CD4-positive, alpha-beta memory T cell (primary cell): ENCODE data around the gene ST3GAL3. TPM values are rescaled to one million over a fixed set of nuclear protein-coding genes. Genes with fewer than 3 reads are reported as not detected.

ENCODE experiments used
- CTCF ChIA-PET: fragments of 350-600 bp; sonication (Branson Sonifier 250); formaldehyde crosslinking; loops from one replicate; lab custom pipeline; 2021; ENCODE audit warnings: inconsistent platforms; ENCODE audit not compliant: partially characterized antibody; lab: Charles Lee
- POLR2A ChIA-PET: fragments of 350-600 bp; sonication (Branson Sonifier 250); formaldehyde crosslinking; loops from one replicate; lab custom pipeline; 2021; ENCODE audit not compliant: partially characterized antibody; lab: Charles Lee
- DNase-seq, 5 donors: peaks; one replicate each; pipeline versions ENCODE4 v3.0.0 to v3.0.0-alpha.2; 2020 to 2022; ENCODE audit warnings: mixed read lengths in 1 of 5
- H3K27ac ChIP-seq: one replicate; pipeline ENCODE4 v1.7.0; 2013; ENCODE audit warnings: low read depth, low read length
- H3K27me3 ChIP-seq: 2 replicates; pipeline ENCODE4 v1.7.0; 2013; ENCODE audit warnings: mild to moderate bottlenecking, low read length, moderate library complexity; ENCODE audit not compliant: insufficient read depth
- H3K36me3 ChIP-seq: 2 replicates; pipeline ENCODE4 v1.7.0; 2013; ENCODE audit warnings: mild to moderate bottlenecking, low read length, moderate library complexity; ENCODE audit not compliant: insufficient read depth
- H3K4me1 ChIP-seq: 2 replicates; pipeline ENCODE4 v1.7.0; 2013; ENCODE audit warnings: mild to moderate bottlenecking, low read length, moderate library complexity; ENCODE audit not compliant: insufficient read depth
- H3K4me3 ChIP-seq, 2 donors: one replicate each; pipeline ENCODE4 v1.7.0; 2013; ENCODE audit warnings: low read length in 2 of 2, mild to moderate bottlenecking in 1 of 2
- H3K9me3 ChIP-seq, 2 donors: one replicate each; pipeline ENCODE4 v1.7.0; 2013; ENCODE audit warnings: low read length in 2 of 2, control low read depth in 1 of 2; ENCODE audit not compliant: control insufficient read depth in 1 of 2
- H3K27ac Mint-ChIP-seq, 7 donors: one replicate each; pipeline ENCODE4 v1.8.0; 2020 to 2021; ENCODE audit warnings: mixed read lengths in 7 of 7, mild to moderate bottlenecking in 6 of 7, inconsistent platforms in 3 of 7, moderate library complexity in 3 of 7
- H3K27me3 Mint-ChIP-seq, 2 donors: one replicate each; pipeline ENCODE4 v1.8.0; 2020 to 2021; ENCODE audit warnings: mixed read lengths in 2 of 2
- H3K36me3 Mint-ChIP-seq, 2 donors: one replicate each; pipeline ENCODE4 v1.8.0; 2020 to 2021; ENCODE audit warnings: mixed read lengths in 2 of 2, inconsistent platforms in 1 of 2, mild to moderate bottlenecking in 1 of 2
- H3K4me1 Mint-ChIP-seq, 4 donors: one replicate each; pipeline ENCODE4 v1.8.0; 2020 to 2021; ENCODE audit warnings: mixed read lengths in 4 of 4, mild to moderate bottlenecking in 1 of 4
- H3K4me3 Mint-ChIP-seq, 8 donors: one replicate each; pipeline ENCODE4 v1.8.0; 2020 to 2021; ENCODE audit warnings: mixed read lengths in 8 of 8, mild to moderate bottlenecking in 7 of 8, moderate library complexity in 6 of 8, inconsistent platforms in 3 of 8
- H3K9me3 Mint-ChIP-seq, 8 donors: one replicate each; pipeline ENCODE4 v1.8.0; 2020 to 2021; ENCODE audit warnings: mixed read lengths in 8 of 8, mild to moderate bottlenecking in 5 of 8, inconsistent platforms in 3 of 8, moderate library complexity in 1 of 8
- intact Hi-C: fragments of 100-400 bp; cut with micrococcal nuclease; formaldehyde crosslinking; loops from one replicate; pipeline ENCODE4 v1.15.1; 2023
- polyA plus RNA-seq, 2 donors: library from polyadenylated mRNA; unstranded; fragments of 300-500 nt; fragmentation: Illumina TruSeq; gene quantifications; one replicate each; pipeline ENCODE4 v1.2.3, GENCODE V29; 2021
- total RNA-seq, 2 experiments: library from RNA; stranded (reverse); gene quantifications; one replicate each; pipeline ENCODE4 v1.2.3, GENCODE V29; 2021

Gene ST3GAL3
- total and polyA plus RNA-seq, 4 experiments from 2014 or later, result 6.1 to 29.6 (median 16.3) TPM

DNA sequence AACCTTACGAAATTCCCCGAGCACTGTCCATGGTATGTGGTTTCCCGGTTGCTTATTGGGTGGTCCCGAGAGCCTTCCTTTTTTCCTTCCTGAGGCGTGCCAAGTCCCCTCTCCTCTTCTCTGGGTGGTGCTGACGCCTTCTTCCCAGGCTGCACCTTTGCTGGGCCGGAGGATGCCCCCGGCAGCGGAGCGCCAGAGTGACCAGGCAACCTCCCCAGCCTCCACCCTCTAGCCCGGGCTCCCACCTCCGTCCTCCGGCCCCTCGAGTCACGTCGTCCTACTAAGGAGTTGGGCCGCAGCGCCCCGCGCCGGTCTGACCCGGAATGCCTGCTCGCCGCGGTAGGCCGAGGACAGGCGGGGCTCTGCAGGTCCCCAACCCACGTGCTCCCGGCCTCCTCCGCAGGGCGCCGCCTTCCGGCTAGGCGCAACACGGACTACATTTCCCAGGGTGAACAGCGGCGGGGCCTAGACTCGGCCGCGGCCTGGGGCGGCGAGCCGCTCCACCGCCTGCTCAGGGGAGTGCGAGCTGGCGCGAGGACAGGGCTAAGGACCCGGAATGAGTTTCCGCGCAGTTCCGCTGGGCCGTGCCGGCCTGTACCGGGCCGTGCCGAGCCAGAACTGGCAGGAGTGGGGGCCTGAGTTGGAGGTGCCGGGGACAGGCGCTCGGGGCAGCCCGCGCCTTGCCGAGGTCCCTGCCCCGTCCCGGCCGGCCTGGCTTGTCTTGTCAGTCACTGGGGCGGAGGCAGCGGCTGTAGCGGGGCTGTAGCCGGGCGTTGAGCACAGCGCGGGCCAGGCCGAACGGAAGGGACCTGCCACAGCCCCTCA, 239.1 kb downstream of the ST3GAL3 start, which contains the start of gene IPO13:
IPO13 (plus strand) TSS at position 715 of the 825 bp plus-strand sequence. CDS start 651 bp downstream, outside the sequence.
- peak within 1 kb of the TSS; percentile 93 for H3K27ac ChIP-seq
- POLR2A ChIA-PET, result interaction anchor here (0.9 to 4.1 kb wide), 12 partner anchors 12 to 588 kb away, joined by 3 to 44 read pairs (median 4); partner anchors contain the start of genes ARTN, ATP6V0B, CCDC24 and CDC20
- H3K36me3 ChIP-seq, result no peaks in the 10 kb centered on the region
- CTCF ChIA-PET, result interaction anchor here (0.7 to 7.5 kb wide), 17 partner anchors 12 to 183 kb away, joined by 3 to 83 read pairs (median 4); partner anchors contain the start of genes ARTN, ATP6V0B, CCDC24 and DPH2
- H3K4me3 Mint-ChIP-seq, result peak within 1 kb of the TSS; percentile 91 to 95 (median 93)
- H3K4me1 ChIP-seq, result peaks cover 29% of the 10 kb centered on the region
- H3K4me3 ChIP-seq, result peak within 1 kb of the TSS; percentile 87 to 93
- H3K9me3 ChIP-seq, result no peaks in the 10 kb centered on the region
- intact Hi-C loops, result loop anchor here (1.0 to 5.0 kb wide), 9 partner anchors 23 to 419 kb away; partner anchors contain the start of genes ATP6V0B, CCDC24, DMAP1 and KDM4A
- peak within 1 kb of the TSS; percentile 90 to 97 (median 96) for H3K27ac Mint-ChIP-seq
- H3K4me1 Mint-ChIP-seq, result peaks cover 29 to 71% (median 44%) of the 10 kb centered on the region in 4 donors
- peaks cover 10 to 14% of the 10 kb centered on the region in 2 donors for H3K36me3 Mint-ChIP-seq
- no peaks in the 10 kb centered on the region for H3K9me3 Mint-ChIP-seq
- no peaks in the 10 kb centered on the region for H3K27me3 ChIP-seq
- no peaks in the 10 kb centered on the region for H3K27me3 Mint-ChIP-seq
- peak; percentile 94 to 99 (median 96) for DNase-seq

DNA sequence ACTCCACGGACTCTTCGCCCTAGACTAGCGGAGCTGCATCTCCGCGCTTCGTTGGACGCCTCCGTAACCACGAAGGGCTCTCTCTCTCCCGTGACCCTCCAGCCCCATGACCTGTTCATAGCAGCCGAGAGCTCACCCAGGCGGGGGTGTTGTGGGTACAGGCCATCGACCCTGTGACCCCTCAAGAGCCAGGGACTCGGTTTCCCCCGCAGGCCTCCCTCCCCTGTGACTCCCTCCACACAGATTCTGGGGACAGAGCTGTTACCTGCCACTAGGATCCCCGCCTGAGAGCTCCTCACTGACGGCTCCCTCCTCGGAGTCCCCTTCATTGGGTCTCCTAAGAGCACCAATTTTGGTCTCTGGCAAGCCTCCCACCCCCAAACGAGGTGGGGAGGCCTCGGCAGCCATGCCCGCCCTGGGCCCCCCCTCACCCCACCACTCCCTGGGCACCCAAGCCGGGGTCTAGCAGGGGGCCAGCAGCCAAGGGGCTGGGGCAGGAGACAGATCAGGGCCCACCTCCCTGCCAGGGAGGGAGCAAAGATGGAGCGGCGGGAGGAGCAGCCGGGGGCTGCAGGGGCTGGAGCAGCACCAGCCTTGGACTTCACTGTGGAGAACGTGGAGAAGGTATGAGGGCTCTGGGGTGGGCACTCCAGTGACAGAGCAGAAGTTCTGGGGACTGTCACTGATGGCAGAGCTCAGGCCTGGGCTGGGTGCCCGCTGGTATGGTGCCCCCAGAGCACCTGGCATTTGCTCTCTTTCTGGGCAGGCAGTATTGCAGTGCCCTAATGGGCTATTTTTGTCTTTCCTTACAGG, 239.9 kb downstream of the ST3GAL3 start:
- no peaks in the 10 kb centered on the region for H3K9me3 ChIP-seq
- no peaks in the 10 kb centered on the region for H3K27me3 ChIP-seq
- Mint-ChIP-seq H3K4me3 (peak overlapping the region; percentile 91 to 95 (median 93)), H3K27ac (peak overlapping the region; percentile 90 to 97 (median 96)), H3K27me3 (no peaks in the 10 kb centered on the region), H3K36me3 (peaks cover 10 to 14% of the 10 kb centered on the region in 2 donors), H3K4me1 (peaks cover 30 to 72% (median 44%) of the 10 kb centered on the region in 4 donors), H3K9me3 (no peaks in the 10 kb centered on the region)
- intact Hi-C loops, result loop anchor here (5.0 kb wide), 2 partner anchors 295 to 420 kb away; partner anchors contain the start of gene KDM4A
- peak overlapping the region; percentile 93 for H3K27ac ChIP-seq
- ChIA-PET POLR2A (interaction anchor here (1.0 to 4.1 kb wide), 10 partner anchors 11 to 589 kb away, joined by 3 to 44 read pairs (median 4); partner anchors contain the start of genes ARTN, ATP6V0B, CCDC24 and CDC20), CTCF (interaction anchor here (0.7 to 7.5 kb wide), 7 partner anchors 13 to 101 kb away, joined by 3 to 83 read pairs (median 4); partner anchors contain the start of genes ARTN and DPH2)
- H3K36me3 ChIP-seq, result no peaks in the 10 kb centered on the region
- no peak for DNase-seq
- H3K4me1 ChIP-seq, result peaks cover 29% of the 10 kb centered on the region
- peak overlapping the region; percentile 87 to 93 for H3K4me3 ChIP-seq

DNA sequence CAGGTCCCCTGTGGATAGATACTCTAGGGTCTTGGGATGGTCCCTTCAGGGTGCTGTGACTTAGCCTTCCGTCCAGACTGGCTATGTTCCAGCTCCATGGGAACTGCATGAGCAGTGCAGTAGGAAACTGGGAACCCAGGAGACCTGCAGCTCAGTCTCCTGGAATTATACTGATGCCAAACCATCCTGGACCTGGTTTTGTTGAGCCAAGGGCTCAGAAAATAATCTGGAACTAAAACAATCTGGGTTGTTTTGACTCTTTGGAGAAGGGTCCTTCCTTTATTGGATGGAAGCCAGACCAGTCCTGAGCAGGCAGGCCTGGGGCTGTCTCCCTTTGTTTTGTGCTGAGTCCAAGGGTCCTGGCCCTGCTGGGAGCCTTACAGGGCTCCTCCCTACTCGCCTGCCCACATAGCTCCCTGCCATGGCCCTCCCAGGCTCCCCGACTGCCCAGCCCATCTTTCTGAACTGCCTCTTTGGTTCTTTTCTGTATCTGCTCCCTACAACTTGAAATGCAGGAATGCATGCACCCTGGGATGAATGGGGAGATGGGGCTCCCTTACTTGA, 240.6 kb downstream of the ST3GAL3 start:
- POLR2A ChIA-PET, result interaction anchor here (1.3 to 4.1 kb wide), 2 partner anchors 19 to 26 kb away, joined by 5 to 44 read pairs; partner anchors contain the start of gene ATP6V0B
- Histone ChIP-seq H3K27ac (no peak overlapping the region), H3K9me3 (no peaks in the 10 kb centered on the region), H3K36me3 (no peaks in the 10 kb centered on the region), H3K27me3 (no peaks in the 10 kb centered on the region), H3K4me3 (peak overlapping the region; percentile 87 to 93), H3K4me1 (peaks cover 29% of the 10 kb centered on the region)
- Mint-ChIP-seq H3K36me3 (peaks cover 10 to 14% of the 10 kb centered on the region in 2 donors), H3K4me1 (peaks cover 30 to 67% (median 43%) of the 10 kb centered on the region in 4 donors), H3K27ac (peak overlapping the region; percentile 70 to 94 (median 84)), H3K27me3 (no peaks in the 10 kb centered on the region), H3K4me3 (peak overlapping the region; percentile 72 to 95 (median 92)), H3K9me3 (no peaks in the 10 kb centered on the region)
- intact Hi-C loops, result loop anchor here (5.0 kb wide), 2 partner anchors 296 to 421 kb away; partner anchors contain the start of gene KDM4A
- DNase-seq, result no peak
- CTCF ChIA-PET, result interaction anchor here (0.7 to 7.5 kb wide), 4 partner anchors 14 to 100 kb away, joined by 3 to 83 read pairs (median 3); partner anchors contain the start of genes ARTN and DPH2

DNA sequence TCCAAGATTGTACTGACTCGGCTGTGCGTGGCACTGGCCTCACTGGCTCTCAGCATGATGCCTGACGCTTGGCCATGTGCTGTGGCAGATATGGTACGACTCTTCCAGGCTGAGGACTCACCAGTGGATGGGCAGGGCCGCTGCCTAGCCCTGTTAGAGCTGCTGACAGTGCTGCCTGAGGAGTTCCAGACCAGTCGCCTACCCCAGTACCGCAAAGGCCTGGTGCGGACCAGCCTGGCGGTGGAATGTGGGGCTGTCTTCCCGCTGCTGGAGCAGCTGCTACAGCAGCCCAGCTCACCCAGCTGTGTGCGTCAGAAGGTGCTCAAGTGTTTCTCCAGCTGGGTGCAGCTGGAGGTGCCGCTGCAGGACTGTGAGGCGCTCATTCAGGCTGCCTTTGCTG, 242.3 kb downstream of the ST3GAL3 start:
- H3K27ac Mint-ChIP-seq, result peak overlapping the region in 2 of 7 donors; percentile 34 to 55
- peaks cover 12 to 14% of the 10 kb centered on the region in 2 donors for H3K36me3 Mint-ChIP-seq
- CTCF ChIA-PET, result interaction anchor here (1.5 to 7.5 kb wide), 2 partner anchors 16 to 184 kb away, joined by 5 to 83 read pairs; partner anchors contain the start of gene ARTN

DNA sequence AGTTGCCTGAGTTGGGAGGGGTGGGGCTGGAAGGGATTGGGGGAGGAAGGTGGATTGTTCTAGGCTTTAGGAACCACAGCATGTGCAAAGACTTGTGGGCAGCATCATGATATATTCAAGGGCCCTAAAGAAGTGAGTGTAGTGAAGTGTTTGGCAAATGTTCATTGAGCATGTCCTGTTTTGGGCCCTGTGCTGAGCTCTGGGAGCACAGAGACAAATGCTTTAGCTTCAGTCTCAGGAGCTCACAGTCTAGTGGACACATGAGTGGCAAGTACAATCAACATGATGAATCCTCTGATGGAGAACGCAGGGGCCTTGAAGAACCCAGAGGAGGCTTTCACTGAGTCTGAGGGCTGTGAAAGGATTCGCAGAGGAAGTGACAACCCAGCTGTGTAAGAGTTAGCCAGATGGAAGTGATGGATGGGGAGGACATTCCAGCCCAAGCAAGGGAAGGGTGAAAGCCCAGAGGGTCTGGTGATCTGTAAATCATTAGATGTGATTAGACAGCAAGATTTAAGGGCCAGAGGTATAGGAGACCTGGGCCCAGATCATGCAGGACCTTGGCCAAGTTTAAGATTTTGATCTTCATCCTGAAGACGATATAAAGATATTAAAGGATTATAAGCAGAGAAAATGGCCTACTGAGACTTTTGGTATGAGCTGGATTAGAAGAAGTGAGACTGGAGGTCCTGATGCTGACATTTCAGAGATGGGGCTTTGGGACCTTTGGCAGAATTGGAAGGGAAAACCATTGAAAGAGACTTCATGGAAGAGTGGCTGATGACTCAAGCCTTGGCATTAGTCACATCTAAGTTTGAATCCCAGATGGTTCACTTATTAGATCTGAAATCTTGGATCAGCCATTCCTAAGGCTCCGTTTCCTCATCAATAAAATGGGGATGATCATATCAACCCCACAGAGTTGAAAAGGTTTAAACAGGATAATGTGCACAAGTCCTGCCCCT, 244.0 kb downstream of the ST3GAL3 start:
- POLR2A ChIA-PET, result no interaction called here
- Histone ChIP-seq H3K4me1 (peaks cover 15% of the 10 kb centered on the region), H3K27ac (no peak overlapping the region), H3K36me3 (no peaks in the 10 kb centered on the region), H3K9me3 (no peaks in the 10 kb centered on the region), H3K27me3 (no peaks in the 10 kb centered on the region), H3K4me3 (no peak overlapping the region)
- Mint-ChIP-seq H3K27ac (peak overlapping the region in 1 of 7 donors; percentile 55), H3K4me3 (no peak overlapping the region), H3K36me3 (peaks cover 11 to 12% of the 10 kb centered on the region in 2 donors), H3K27me3 (no peaks in the 10 kb centered on the region), H3K9me3 (no peaks in the 10 kb centered on the region), H3K4me1 (peaks cover 19 to 54% (median 29%) of the 10 kb centered on the region in 4 donors)
- intact Hi-C loops, result no loop called here
- DNase-seq, result no peak
- CTCF ChIA-PET, result no interaction called here

More for the DNA sequence above, 242.3 kb downstream of the ST3GAL3 start:
- no peak for DNase-seq
- Mint-ChIP-seq H3K9me3 (no peaks in the 10 kb centered on the region), H3K27me3 (no peaks in the 10 kb centered on the region), H3K4me1 (peaks cover 28 to 64% (median 40%) of the 10 kb centered on the region in 4 donors), H3K4me3 (peak overlapping the region in 2 of 8 donors; percentile 51 to 54)
- H3K9me3 ChIP-seq, result no peaks in the 10 kb centered on the region
- intact Hi-C loops, result loop anchor here (5.0 kb wide), 2 partner anchors 297 to 422 kb away; partner anchors contain the start of gene KDM4A
- POLR2A ChIA-PET, result interaction anchor here (1.0 kb wide), 1 partner anchor 21 kb away, joined by 3 read pairs; the partner anchor contains the start of gene DPH2
- H3K27me3 ChIP-seq, result no peaks in the 10 kb centered on the region
- H3K36me3 ChIP-seq, result no peaks in the 10 kb centered on the region
- no peak overlapping the region for H3K27ac ChIP-seq
- H3K4me3 ChIP-seq, result no peak overlapping the region
- peaks cover 29% of the 10 kb centered on the region for H3K4me1 ChIP-seq
